MM.1S (cell line): ENCODE results near the gene MSI1.

Experiments
- CTCF ChIP-seq: fragments of 300-600 bp; sonication (generic); IDR thresholded peaks from 2 replicates; pipeline ENCODE4 v1.5.1; 2016; ENCODE audit warnings: antibody characterized with exemption, low read length, mixed read lengths
- EZH2 ChIP-seq: fragments of 300-600 bp; sonication (generic); optimal IDR thresholded peaks from 2 replicates; pipeline ENCODE3; 2017; ENCODE audit warnings: low read depth, mild to moderate bottlenecking, antibody characterized with exemption, low read length, mixed read lengths

- no peak for TF ChIP-seq CTCF
- TF ChIP-seq EZH2 = no peak
These were observed 25.9 kb downstream of the MSI1 start for GRCh38 chr12:120343039-120343537.
